Astrocyte of the cerebellum (primary cell): ENCODE measurements around the gene MXRA7.
A peak's percentile ranks its signal among the peaks of the same experiment; 100 is the strongest.
"Not testable (repeated sequence)": the region's sequence is repeated elsewhere in the genome, so short reads cannot be mapped to it uniquely, and the experiment has no call there.

Source experiments
- DNase-seq: peaks from one replicate; pipeline ENCODE4 v3.0.0-alpha.2; 2011; ENCODE audit warnings: low read depth
- H3K4me3 ChIP-seq: 2 replicates; pipeline ENCODE4 v1.5.1; 2011; ENCODE audit warnings: mild to moderate bottlenecking, low read depth, low read length, moderate library complexity
- in situ Hi-C: cut with HindIII; loops from 2 replicates; pipeline ENCODE4 v1.10.0; 2017; ENCODE audit warnings: low sequenced_read_pairs
- TF ChIP-seq, protein P1 (sequence below): IDR thresholded peaks from 2 replicates; pipeline ENCODE4 v1.5.1; 2012; ENCODE audit warnings: low read length, low read depth, moderate library complexity, mild to moderate bottlenecking; ENCODE audit errors: missing control alignments

MXRA7 gene

DNA sequence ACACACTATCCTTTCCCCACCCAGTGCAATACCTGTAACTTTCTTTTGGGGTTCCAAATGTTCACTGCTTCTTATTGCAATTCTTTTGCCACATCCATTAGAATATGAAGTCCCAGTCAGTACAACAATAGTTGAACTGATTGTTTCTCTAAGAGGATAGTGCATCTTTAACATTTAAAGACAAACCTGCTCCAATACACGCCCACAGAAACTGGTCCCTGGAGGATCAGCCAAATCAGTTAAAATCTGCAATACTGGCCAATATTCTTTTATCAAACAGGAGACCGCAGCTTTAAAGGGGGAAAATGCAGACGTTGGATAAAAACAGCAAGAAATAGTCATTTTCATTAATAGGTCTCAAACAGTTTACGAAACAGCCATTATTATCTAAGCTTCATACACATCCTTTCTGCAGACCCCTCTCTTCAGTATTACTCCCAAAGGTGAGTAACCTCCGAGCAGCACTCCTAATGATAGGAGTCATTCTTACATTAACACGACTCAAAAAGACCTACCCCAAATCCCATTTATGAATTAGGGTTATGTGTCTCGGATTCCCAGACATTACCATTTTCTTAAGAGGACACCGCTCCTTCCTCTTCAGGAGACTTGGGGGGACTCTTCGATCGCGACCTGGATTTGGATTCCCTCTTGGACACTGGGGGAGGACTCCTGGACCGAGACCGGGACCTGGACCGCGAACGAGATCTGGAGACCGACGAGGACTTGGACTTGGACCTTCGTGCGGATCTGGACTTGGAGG is 25.0 kb upstream of the MXRA7 start:
- TF ChIP-seq, protein P1, sequence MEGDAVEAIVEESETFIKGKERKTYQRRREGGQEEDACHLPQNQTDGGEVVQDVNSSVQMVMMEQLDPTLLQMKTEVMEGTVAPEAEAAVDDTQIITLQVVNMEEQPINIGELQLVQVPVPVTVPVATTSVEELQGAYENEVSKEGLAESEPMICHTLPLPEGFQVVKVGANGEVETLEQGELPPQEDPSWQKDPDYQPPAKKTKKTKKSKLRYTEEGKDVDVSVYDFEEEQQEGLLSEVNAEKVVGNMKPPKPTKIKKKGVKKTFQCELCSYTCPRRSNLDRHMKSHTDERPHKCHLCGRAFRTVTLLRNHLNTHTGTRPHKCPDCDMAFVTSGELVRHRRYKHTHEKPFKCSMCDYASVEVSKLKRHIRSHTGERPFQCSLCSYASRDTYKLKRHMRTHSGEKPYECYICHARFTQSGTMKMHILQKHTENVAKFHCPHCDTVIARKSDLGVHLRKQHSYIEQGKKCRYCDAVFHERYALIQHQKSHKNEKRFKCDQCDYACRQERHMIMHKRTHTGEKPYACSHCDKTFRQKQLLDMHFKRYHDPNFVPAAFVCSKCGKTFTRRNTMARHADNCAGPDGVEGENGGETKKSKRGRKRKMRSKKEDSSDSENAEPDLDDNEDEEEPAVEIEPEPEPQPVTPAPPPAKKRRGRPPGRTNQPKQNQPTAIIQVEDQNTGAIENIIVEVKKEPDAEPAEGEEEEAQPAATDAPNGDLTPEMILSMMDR = no peak
- in situ Hi-C loops = loop anchor here (25.0 kb wide), 1 partner anchor 173 kb away; a partner anchor contains a TSS
- H3K4me3 ChIP-seq = peak overlapping the region; percentile 93
- DNase-seq = no peak

DNA sequence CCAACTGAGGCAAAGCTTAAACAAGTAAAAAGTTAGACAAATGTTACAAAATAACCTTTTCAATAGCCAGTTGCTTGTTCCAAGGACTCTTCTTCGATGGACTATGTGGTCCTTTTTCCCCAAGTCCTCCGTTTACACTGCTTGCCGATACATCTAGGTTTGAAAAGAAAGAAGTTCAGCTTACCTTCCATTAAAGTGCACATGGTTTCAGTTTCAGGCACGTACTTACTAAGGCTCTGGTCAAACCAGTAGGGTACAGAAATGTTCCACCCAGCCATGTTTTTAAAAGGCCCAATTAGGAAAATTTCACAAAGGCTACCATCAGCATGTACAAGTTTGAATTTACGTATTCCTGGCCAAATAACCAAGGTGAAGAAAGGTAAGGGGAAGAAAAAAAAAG is 24.2 kb upstream of the MXRA7 start:
- in situ Hi-C loops = loop anchor here (25.0 kb wide), 1 partner anchor 173 kb away; a partner anchor contains a TSS
- DNase-seq = no peak
- peak overlapping the region; percentile 93 for H3K4me3 ChIP-seq
- TF ChIP-seq, protein P1 = no peak

DNA sequence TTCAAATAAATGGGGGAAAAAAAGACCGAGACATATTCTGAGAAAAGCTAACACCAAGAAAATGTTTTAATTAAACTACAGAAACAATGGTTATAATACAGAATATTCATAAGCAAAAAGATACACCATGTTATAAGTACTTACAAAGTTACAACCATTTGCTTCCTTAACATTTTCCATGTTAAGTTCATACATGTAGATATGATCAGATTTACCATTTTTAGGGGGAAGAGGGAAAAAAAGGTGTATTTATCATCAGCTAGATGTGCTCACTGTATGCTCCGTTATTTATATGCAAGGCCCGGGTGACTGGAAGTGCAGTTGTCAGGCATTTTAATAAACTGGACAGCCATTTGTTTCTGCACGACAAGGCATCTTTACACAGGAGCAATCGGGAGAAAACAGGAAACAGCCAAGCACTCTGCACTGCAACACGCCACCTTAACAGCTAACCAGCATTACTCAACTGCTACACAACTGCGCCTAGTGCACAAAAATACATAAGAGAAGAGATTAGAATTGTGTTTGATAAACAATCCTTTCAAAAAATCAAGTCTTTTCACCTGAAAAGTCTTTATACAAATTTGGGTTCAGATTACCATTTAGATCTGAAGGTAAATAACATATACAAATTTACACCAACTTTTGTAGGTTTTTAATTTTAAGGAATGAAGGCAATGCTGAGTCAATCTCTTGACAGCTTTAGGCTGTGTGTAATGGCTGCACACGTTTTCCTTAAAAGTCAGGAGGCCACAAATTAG is 23.5 kb upstream of the MXRA7 start:
- TF ChIP-seq, protein P1 = no peak
- peak overlapping the region; percentile 93 for H3K4me3 ChIP-seq
- in situ Hi-C loops = loop anchor here (25.0 kb wide), 1 partner anchor 172 kb away; a partner anchor contains a TSS
- no peak for DNase-seq

DNA sequence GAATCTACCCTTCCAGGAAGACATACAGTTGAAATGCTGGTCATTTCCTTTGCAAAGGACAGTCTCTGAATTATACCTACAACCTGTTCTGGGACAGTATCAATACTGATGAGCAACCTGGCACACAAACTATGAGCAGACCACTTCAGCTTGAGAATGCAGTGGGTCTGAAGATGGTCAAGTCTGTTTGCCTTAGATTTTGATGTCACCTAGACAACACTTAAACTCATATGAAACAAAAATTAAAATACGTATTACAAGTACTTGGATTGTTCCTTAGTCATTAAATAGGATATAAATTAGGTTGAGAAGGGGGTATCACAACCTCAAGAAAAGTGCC is 22.8 kb upstream of the MXRA7 start:
- in situ Hi-C loops = loop anchor here (25.0 kb wide), 1 partner anchor 171 kb away; a partner anchor contains a TSS
- DNase-seq = no peak
- H3K4me3 ChIP-seq = no peak overlapping the region
- TF ChIP-seq, protein P1 = no peak

DNA sequence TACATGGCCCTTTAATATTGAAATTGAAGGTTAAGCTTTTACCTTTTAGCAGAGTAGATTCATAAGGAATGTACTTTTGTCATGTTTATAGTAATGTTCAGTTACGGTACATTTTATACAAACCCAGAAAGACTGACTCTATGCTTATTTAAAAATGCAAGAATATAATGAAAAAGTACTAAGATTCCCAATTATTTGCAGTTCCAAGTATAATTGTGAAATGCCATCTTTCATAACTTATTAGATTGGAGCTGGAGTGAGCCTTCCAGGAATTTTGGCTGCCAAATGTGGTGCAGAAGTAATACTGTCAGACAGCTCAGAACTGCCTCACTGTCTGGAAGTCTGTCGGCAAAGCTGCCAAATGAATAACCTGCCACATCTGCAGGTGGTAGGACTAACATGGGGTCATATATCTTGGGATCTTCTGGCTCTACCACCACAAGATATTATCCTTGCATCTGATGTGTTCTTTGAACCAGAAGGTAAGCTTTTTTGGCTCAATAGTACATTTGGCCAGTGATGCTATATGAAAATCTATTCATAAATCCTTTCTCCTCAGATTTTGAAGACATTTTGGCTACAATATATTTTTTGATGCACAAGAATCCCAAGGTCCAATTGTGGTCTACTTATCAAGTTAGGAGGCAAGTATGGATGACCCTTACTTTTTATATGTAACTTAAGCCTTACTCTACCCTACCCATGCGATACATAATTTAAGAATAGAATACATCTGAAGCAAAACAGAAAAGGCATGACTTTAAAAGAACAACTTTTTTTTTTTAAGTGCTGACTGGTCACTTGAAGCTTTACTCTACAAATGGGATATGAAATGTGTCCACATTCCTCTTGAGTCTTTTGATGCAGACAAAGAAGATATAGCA is 22.2 kb upstream of the MXRA7 start:
- DNase-seq = no peak
- TF ChIP-seq, protein P1 = no peak
- in situ Hi-C loops = loop anchor here (25.0 kb wide), 1 partner anchor 171 kb away; a partner anchor contains a TSS
- H3K4me3 ChIP-seq = no peak overlapping the region

DNA sequence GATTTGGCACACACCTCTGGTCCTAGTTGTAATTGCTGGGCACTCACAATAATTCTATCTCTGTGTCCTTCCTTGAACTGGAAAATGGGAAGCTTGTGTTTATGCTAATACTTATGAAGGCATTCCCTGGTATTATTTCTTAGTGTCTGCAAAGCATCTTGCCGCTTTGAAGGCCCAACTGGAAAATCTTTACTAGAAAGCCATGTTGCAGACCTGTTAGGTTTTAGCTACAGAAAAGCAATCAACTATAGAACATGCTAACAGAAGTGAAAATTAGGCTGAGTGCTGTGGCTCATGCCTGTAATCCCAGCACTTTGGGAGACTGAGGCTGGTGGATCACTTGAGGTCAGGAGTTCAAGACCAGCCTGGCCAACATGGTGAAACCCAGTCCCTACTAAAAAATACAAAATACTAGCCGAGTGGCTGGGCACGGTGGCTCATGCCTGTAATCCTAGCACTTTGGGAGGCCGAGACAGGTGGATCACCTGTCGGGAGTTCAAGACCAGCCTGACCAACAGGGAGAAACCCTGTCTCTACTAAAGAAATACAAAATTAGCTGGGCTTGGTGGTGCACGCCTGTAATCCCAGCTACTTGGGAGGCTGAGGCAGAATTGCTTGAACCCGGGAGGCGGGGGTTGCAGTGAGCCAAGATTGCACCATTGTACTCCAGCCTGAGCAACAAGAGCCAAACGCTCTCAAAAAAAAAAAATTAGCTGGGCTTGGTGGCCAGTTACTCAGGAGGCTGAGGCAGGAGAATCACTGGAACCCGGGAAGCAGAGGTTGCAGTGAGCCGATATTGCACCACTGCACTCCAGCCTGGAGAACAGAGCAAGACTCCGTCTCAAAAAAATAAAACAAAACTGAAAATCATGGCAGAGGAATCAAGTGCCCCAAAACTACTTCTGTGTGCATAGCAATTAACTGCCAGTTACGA is 21.3 kb upstream of the MXRA7 start:
- H3K4me3 ChIP-seq, DNase-seq: not testable (repeated sequence)
- in situ Hi-C loops = loop anchor here (25.0 kb wide), 1 partner anchor 170 kb away; a partner anchor contains a TSS
